SK-N-SH treated with all-trans-retinoic acid at 6 μM for 48 hours (cell line): ENCODE results near the gene CACNA1I.

Experiments used
- ATAC-seq: fragments of 200-7000 bp; cut with Tn5 transposase; 3 replicates; pipeline ENCODE4 v1.9.1; 2020; ENCODE audit warnings: mild to moderate bottlenecking, moderate library complexity
- ARNTL ChIP-seq: fragments of 450-650 bp; formaldehyde crosslinking; IDR thresholded peaks from 2 replicates; pipeline ENCODE4 v1.5.0; 2020; ENCODE audit warnings: low read depth, mild to moderate bottlenecking, moderate library complexity, borderline replicate concordance
- CSDC2 ChIP-seq: fragments of 250-450 bp; sonication (Bioruptor Pico); IDR thresholded peaks from 2 replicates; pipeline ENCODE4 v1.5.0; 2020; ENCODE audit warnings: mild to moderate bottlenecking, moderate library complexity
- ESRRG ChIP-seq: fragments of 250-450 bp; sonication (Bioruptor Pico); IDR thresholded peaks from 2 replicates; pipeline ENCODE4 v1.6.1; 2021; ENCODE audit warnings: mild to moderate bottlenecking
- GLIS3 ChIP-seq: fragments of 250-450 bp; sonication (Bioruptor Pico); IDR thresholded peaks from 2 replicates; pipeline ENCODE4 v1.5.0; 2020; ENCODE audit warnings: mild to moderate bottlenecking, moderate library complexity
- ISL1 ChIP-seq: fragments of 250-450 bp; sonication (Bioruptor Pico); IDR thresholded peaks from 2 replicates; pipeline ENCODE4 v2.1.2; 2022; ENCODE audit warnings: mild to moderate bottlenecking, moderate library complexity
- PPARA ChIP-seq: fragments of 250-450 bp; sonication (Bioruptor Pico); IDR thresholded peaks from 2 replicates; pipeline ENCODE4 v1.5.0; 2020; ENCODE audit warnings: mild to moderate bottlenecking, borderline replicate concordance
- RARB ChIP-seq: fragments of 250-450 bp; sonication (Bioruptor Pico); IDR thresholded peaks from 2 replicates; pipeline ENCODE4 v1.8.0; 2021; ENCODE audit warnings: mild to moderate bottlenecking, moderate library complexity
- SNAI2 ChIP-seq: fragments of 250-450 bp; sonication (Bioruptor Pico); IDR thresholded peaks from 2 replicates; pipeline ENCODE4 v1.5.0; 2020; ENCODE audit warnings: mild to moderate bottlenecking, moderate library complexity
- TOX ChIP-seq: fragments of 250-450 bp; sonication (Bioruptor Pico); IDR thresholded peaks from 2 replicates; pipeline ENCODE4 v1.8.0; 2021; ENCODE audit warnings: mild to moderate bottlenecking, moderate library complexity, borderline replicate concordance
- ZC3H10 ChIP-seq: fragments of 250-450 bp; sonication (Bioruptor Pico); IDR thresholded peaks from 2 replicates; pipeline ENCODE4 v1.5.1; 2021; ENCODE audit warnings: mild to moderate bottlenecking, moderate library complexity
- ZFP3 ChIP-seq: fragments of 250-450 bp; sonication (Bioruptor Pico); IDR thresholded peaks from 2 replicates; pipeline ENCODE4 v1.5.0; 2020; ENCODE audit warnings: mild to moderate bottlenecking, moderate library complexity
- ZFP30 ChIP-seq: fragments of 450-650 bp; formaldehyde crosslinking; IDR thresholded peaks from 2 replicates; pipeline ENCODE4 v1.5.0; 2022; ENCODE audit warnings: mild to moderate bottlenecking, moderate library complexity
- ZNF565 ChIP-seq: fragments of 450-650 bp; formaldehyde crosslinking; conservative IDR thresholded peaks from 2 replicates; pipeline ENCODE4 v1.5.0; 2020; ENCODE audit warnings: low read depth, mild to moderate bottlenecking, moderate library complexity
- ZNF70 ChIP-seq: fragments of 450-650 bp; formaldehyde crosslinking; IDR thresholded peaks from 2 replicates; pipeline ENCODE4 v1.5.0; 2020; ENCODE audit warnings: mild to moderate bottlenecking, moderate library complexity
- ZNF8 ChIP-seq: fragments of 450-650 bp; formaldehyde crosslinking; IDR thresholded peaks from 2 replicates; pipeline ENCODE4 v1.5.0; 2020; ENCODE audit warnings: mild to moderate bottlenecking, moderate library complexity
- TF ChIP-seq, protein P1 (sequence below): fragments of 250-450 bp; sonication (Bioruptor Pico); IDR thresholded peaks from 2 replicates; pipeline ENCODE4 v1.8.0; 2020; ENCODE audit warnings: mild to moderate bottlenecking, moderate library complexity, borderline replicate concordance
- TF ChIP-seq, protein P2 (sequence below): fragments of 250-450 bp; sonication (Bioruptor Pico); IDR thresholded peaks from 2 replicates; pipeline ENCODE4 v1.5.1; 2020; ENCODE audit warnings: low read depth, mild to moderate bottlenecking, moderate library complexity
- TF ChIP-seq, protein P3 (sequence below): fragments of 250-450 bp; sonication (Bioruptor Pico); IDR thresholded peaks from 2 replicates; pipeline ENCODE4 v1.5.0; 2020; ENCODE audit warnings: mild to moderate bottlenecking, moderate library complexity
- TF ChIP-seq, protein P4 (sequence below): fragments of 250-450 bp; sonication (Bioruptor Pico); IDR thresholded peaks from 2 replicates; pipeline ENCODE4 v1.8.0; 2021; ENCODE audit warnings: low read depth, mild to moderate bottlenecking, moderate library complexity, borderline replicate concordance
- TF ChIP-seq, protein P5 (sequence below): fragments of 250-450 bp; sonication (Bioruptor Pico); IDR thresholded peaks from 2 replicates; pipeline ENCODE4 v1.5.1; 2021; ENCODE audit warnings: mild to moderate bottlenecking, moderate library complexity

Gene CACNA1I

DNA sequence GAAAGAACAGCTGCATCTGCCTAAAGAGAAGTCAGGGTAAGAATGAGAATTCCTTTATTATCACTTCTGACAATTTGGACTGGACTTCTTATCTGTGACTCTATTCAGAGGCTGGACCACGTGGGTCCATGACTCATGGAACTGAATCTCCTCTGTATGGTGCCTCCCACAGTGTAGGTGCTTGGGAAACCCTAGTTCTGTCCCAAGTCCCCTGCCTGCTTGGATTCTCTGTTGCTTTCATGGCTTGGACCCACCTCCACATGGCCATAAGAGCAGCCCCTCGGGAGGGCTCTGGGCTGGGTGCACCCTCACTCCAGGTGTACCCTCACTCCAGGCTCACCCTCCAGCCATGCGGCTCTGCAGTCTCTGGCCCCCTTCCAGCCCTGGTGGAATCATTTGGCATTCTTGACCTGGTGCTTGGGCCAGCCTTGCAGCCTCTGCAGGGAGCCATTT, 153.4 kb downstream of the CACNA1I start:
- no peak for ATAC-seq
- TF ChIP-seq ZC3H10 (CRISPR knock-in tag) = no peak
- no peak for TF ChIP-seq PPARA
- no peak for TF ChIP-seq ARNTL (CRISPR knock-in tag)

DNA sequence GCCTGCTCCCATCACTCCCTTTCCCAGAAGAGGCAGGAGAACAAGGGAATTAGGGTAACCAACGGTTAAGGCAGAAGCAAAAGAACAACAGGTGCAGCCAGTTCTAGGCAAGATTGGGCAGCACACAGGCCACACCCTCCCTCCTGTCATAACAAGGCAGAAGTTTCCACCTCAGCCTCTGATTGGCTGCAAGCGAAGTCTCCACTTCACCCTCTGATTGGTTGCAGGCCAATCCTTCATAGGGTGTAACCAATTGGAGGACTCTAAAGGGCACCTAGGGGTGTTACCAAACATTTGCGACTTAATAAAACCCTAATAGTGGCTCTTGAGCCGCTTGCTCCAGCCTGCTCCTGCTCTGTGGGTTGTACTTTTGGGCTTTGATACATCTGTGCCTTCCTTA, 153.8 kb downstream of the CACNA1I start:
- TF ChIP-seq, protein P1, sequence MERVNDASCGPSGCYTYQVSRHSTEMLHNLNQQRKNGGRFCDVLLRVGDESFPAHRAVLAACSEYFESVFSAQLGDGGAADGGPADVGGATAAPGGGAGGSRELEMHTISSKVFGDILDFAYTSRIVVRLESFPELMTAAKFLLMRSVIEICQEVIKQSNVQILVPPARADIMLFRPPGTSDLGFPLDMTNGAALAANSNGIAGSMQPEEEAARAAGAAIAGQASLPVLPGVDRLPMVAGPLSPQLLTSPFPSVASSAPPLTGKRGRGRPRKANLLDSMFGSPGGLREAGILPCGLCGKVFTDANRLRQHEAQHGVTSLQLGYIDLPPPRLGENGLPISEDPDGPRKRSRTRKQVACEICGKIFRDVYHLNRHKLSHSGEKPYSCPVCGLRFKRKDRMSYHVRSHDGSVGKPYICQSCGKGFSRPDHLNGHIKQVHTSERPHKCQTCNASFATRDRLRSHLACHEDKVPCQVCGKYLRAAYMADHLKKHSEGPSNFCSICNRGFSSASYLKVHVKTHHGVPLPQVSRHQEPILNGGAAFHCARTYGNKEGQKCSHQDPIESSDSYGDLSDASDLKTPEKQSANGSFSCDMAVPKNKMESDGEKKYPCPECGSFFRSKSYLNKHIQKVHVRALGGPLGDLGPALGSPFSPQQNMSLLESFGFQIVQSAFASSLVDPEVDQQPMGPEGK = no peak
- TF ChIP-seq ARNTL (CRISPR knock-in tag) (no peak), SNAI2 (CRISPR knock-in tag) (no peak), TOX (CRISPR knock-in tag) (no peak), ZNF565 (CRISPR knock-in tag) (no peak), CSDC2 (CRISPR knock-in tag) (no peak)
- TF ChIP-seq, protein P2, sequence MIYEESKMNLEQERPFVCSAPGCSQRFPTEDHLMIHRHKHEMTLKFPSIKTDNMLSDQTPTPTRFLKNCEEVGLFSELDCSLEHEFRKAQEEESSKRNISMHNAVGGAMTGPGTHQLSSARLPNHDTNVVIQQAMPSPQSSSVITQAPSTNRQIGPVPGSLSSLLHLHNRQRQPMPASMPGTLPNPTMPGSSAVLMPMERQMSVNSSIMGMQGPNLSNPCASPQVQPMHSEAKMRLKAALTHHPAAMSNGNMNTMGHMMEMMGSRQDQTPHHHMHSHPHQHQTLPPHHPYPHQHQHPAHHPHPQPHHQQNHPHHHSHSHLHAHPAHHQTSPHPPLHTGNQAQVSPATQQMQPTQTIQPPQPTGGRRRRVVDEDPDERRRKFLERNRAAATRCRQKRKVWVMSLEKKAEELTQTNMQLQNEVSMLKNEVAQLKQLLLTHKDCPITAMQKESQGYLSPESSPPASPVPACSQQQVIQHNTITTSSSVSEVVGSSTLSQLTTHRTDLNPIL (CRISPR knock-in tag) = no peak
- ATAC-seq = no peak

DNA sequence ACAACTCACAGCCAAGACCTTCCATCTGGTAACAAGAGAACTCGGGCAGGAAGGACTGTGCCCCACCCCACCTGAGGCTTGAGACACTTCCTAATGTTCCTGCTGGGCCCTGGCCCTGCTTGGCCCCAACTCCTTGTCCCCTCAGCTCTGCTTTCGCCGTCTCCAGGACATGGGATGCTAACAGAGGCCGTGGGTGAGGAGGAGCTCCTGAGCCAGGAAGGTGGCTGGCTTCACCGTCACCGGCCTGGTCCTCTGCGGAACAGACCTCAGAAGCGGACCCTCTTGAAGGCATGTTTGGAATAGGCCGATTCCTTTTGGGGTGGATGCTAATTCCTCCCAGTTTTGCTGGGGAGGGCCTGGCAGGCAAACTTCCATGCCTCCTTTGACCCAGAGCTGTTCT, 154.3 kb downstream of the CACNA1I start:
- no peak for ATAC-seq
- no peak for TF ChIP-seq ISL1 (CRISPR knock-in tag)
- TF ChIP-seq CSDC2 (CRISPR knock-in tag) = no peak
- TF ChIP-seq SNAI2 (CRISPR knock-in tag) = no peak
- TF ChIP-seq ESRRG (CRISPR knock-in tag) = no peak
- TF ChIP-seq ZNF70 (CRISPR knock-in tag) = no peak
- TF ChIP-seq, protein P3, sequence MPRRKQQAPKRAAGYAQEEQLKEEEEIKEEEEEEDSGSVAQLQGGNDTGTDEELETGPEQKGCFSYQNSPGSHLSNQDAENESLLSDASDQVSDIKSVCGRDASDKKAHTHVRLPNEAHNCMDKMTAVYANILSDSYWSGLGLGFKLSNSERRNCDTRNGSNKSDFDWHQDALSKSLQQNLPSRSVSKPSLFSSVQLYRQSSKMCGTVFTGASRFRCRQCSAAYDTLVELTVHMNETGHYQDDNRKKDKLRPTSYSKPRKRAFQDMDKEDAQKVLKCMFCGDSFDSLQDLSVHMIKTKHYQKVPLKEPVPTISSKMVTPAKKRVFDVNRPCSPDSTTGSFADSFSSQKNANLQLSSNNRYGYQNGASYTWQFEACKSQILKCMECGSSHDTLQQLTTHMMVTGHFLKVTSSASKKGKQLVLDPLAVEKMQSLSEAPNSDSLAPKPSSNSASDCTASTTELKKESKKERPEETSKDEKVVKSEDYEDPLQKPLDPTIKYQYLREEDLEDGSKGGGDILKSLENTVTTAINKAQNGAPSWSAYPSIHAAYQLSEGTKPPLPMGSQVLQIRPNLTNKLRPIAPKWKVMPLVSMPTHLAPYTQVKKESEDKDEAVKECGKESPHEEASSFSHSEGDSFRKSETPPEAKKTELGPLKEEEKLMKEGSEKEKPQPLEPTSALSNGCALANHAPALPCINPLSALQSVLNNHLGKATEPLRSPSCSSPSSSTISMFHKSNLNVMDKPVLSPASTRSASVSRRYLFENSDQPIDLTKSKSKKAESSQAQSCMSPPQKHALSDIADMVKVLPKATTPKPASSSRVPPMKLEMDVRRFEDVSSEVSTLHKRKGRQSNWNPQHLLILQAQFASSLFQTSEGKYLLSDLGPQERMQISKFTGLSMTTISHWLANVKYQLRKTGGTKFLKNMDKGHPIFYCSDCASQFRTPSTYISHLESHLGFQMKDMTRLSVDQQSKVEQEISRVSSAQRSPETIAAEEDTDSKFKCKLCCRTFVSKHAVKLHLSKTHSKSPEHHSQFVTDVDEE (CRISPR knock-in tag) = no peak
- TF ChIP-seq, protein P4, sequence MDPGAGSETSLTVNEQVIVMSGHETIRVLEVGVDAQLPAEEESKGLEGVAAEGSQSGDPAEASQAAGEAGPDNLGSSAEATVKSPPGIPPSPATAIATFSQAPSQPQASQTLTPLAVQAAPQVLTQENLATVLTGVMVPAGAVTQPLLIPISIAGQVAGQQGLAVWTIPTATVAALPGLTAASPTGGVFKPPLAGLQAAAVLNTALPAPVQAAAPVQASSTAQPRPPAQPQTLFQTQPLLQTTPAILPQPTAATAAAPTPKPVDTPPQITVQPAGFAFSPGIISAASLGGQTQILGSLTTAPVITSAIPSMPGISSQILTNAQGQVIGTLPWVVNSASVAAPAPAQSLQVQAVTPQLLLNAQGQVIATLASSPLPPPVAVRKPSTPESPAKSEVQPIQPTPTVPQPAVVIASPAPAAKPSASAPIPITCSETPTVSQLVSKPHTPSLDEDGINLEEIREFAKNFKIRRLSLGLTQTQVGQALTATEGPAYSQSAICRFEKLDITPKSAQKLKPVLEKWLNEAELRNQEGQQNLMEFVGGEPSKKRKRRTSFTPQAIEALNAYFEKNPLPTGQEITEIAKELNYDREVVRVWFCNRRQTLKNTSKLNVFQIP (CRISPR knock-in tag) = no peak
- TF ChIP-seq GLIS3 (CRISPR knock-in tag) = no peak
- TF ChIP-seq ZNF8 = no peak
- no peak for TF ChIP-seq RARB (CRISPR knock-in tag)
- TF ChIP-seq PPARA = no peak
- TF ChIP-seq ZC3H10 (CRISPR knock-in tag) = no peak
- TF ChIP-seq ZNF565 (CRISPR knock-in tag) = no peak
- TF ChIP-seq, protein P5, sequence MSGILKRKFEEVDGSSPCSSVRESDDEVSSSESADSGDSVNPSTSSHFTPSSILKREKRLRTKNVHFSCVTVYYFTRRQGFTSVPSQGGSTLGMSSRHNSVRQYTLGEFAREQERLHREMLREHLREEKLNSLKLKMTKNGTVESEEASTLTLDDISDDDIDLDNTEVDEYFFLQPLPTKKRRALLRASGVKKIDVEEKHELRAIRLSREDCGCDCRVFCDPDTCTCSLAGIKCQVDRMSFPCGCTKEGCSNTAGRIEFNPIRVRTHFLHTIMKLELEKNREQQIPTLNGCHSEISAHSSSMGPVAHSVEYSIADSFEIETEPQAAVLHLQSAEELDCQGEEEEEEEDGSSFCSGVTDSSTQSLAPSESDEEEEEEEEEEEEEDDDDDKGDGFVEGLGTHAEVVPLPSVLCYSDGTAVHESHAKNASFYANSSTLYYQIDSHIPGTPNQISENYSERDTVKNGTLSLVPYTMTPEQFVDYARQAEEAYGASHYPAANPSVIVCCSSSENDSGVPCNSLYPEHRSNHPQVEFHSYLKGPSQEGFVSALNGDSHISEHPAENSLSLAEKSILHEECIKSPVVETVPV = no peak
- no peak for TF ChIP-seq ZFP30 (CRISPR knock-in tag)
- TF ChIP-seq, protein P1 = no peak
- no peak for TF ChIP-seq ZFP3 (CRISPR knock-in tag)
- no peak for TF ChIP-seq ARNTL (CRISPR knock-in tag)
- TF ChIP-seq TOX (CRISPR knock-in tag) = no peak
